NT2/D1 (cell line): ENCODE data around the gene CCDC142.

Experiments
- SUZ12 ChIP-seq: IDR thresholded peaks from 2 replicates; pipeline ENCODE4 v1.6.1; 2011; ENCODE audit not compliant: insufficient read length, insufficient read depth; ENCODE audit errors: extremely low read depth
- YY1 ChIP-seq: IDR thresholded peaks from 2 replicates; pipeline ENCODE4 v1.6.1; 2011; ENCODE audit not compliant: insufficient read length, insufficient read depth
- ZNF274 ChIP-seq: IDR thresholded peaks from 2 replicates; pipeline ENCODE4 v1.6.1; 2011; ENCODE audit warnings: mild to moderate bottlenecking, low read depth, low read length

DNA sequence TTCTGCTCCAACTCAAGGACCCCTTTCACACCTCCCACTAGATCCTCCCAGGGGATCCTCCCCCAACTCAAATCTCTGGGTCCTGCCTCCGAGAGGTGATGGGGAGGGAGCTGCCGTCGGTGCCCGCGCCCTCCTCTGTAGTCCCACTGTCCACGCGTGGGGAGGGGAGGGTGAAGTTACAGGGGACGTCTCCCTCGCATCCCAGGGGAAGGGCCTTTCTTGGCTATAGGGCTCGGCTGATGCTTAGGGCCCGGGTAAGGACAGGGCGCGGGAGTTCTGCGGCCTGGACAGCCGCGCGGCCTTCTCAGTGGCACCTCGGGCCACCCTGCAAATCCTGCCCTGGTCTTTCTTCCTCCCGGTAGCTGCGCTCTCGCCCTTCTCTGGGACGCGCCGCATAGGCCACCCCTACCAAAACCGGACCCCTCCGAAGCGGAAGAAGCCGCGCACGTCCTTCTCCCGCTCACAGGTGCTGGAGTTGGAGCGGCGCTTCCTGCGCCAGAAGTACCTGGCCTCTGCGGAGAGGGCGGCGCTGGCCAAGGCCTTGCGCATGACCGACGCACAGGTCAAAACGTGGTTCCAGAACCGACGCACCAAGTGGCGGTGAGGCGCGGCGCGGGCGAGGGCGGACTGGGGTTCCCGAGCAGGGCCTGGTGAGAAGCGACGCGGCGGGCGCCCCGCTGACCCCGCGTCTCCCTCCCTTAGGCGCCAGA lies 32.6 kb upstream of the CCDC142 start:
- no peak for TF ChIP-seq YY1
- TF ChIP-seq SUZ12, result no peak
- TF ChIP-seq ZNF274, result no peak
